ENCODE results near the gene GTPBP4. TPM values are rescaled to one million over a fixed set of nuclear protein-coding genes. Genes with fewer than 3 reads are reported as not detected.

Gene GTPBP4
- total and polyA plus RNA-seq, 9 donors, result 17.9 to 44.7 (median 30.5) TPM

- Histone ChIP-seq H3K9me3 (no peaks in the 10 kb centered on the region), H3K27ac (no peak overlapping the region), H3K27me3 (no peaks in the 10 kb centered on the region), H3K4me1 (ENCODE audit: insufficient read depth) (peaks cover 9% of the 10 kb centered on the region), H3K36me3 (no peaks in the 10 kb centered on the region), H3K4me3 (no peak overlapping the region)
- intact Hi-C loops (cut with DNase I), result no loop called here
- WGBS, 3 donors, result 91 to 96% (median 94%) methylated on average over 6 of the region's 6 CpGs
- no peak for DNase-seq
- TF ChIP-seq, protein P1, sequence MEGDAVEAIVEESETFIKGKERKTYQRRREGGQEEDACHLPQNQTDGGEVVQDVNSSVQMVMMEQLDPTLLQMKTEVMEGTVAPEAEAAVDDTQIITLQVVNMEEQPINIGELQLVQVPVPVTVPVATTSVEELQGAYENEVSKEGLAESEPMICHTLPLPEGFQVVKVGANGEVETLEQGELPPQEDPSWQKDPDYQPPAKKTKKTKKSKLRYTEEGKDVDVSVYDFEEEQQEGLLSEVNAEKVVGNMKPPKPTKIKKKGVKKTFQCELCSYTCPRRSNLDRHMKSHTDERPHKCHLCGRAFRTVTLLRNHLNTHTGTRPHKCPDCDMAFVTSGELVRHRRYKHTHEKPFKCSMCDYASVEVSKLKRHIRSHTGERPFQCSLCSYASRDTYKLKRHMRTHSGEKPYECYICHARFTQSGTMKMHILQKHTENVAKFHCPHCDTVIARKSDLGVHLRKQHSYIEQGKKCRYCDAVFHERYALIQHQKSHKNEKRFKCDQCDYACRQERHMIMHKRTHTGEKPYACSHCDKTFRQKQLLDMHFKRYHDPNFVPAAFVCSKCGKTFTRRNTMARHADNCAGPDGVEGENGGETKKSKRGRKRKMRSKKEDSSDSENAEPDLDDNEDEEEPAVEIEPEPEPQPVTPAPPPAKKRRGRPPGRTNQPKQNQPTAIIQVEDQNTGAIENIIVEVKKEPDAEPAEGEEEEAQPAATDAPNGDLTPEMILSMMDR (IDR thresholded peaks at IDR 0.05), result no peak
- no peak for TF ChIP-seq POLR2A (IDR thresholded peaks at IDR 0.05)
- TF ChIP-seq EP300 (IDR thresholded peaks at IDR 0.05), result no peak
Observed at GRCh38 chr10:992467-992866, 4.2 kb downstream of the GTPBP4 start.

DNA sequence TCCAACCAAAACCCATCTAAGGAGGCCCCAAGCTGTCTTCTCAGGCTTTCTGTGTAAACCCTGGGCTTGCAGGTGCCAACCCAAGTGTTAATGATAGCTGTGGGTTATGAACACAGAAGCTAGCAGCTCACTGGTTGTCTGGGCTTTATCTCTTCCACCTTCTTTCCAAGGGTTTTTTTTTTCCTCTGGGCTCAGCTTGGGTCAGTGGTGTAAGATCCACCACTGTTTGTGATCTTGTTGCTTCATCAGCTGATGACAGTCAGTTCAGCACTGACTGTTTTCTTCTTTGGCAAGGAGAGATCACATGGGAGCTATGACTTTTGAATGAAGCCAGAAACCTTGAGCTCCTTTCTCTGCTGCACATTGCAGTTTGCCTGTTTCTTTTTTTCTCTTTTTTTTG lies 4.6 kb downstream of the GTPBP4 start:
- peaks cover 8% of the 10 kb centered on the region for H3K4me1 ChIP-seq (ENCODE audit: insufficient read depth)
- TF ChIP-seq, protein P1 (IDR thresholded peaks at IDR 0.05), result no peak
- TF ChIP-seq EP300 (IDR thresholded peaks at IDR 0.05) (no peak), POLR2A (IDR thresholded peaks at IDR 0.05) (no peak)
- no peaks in the 10 kb centered on the region for H3K9me3 ChIP-seq
- DNase-seq, result no peak
- H3K4me3 ChIP-seq, result no peak overlapping the region
- intact Hi-C loops (cut with DNase I), result no loop called here
- no peak overlapping the region for H3K27ac ChIP-seq
- H3K36me3 ChIP-seq, result no peaks in the 10 kb centered on the region
- no peaks in the 10 kb centered on the region for H3K27me3 ChIP-seq

DNA sequence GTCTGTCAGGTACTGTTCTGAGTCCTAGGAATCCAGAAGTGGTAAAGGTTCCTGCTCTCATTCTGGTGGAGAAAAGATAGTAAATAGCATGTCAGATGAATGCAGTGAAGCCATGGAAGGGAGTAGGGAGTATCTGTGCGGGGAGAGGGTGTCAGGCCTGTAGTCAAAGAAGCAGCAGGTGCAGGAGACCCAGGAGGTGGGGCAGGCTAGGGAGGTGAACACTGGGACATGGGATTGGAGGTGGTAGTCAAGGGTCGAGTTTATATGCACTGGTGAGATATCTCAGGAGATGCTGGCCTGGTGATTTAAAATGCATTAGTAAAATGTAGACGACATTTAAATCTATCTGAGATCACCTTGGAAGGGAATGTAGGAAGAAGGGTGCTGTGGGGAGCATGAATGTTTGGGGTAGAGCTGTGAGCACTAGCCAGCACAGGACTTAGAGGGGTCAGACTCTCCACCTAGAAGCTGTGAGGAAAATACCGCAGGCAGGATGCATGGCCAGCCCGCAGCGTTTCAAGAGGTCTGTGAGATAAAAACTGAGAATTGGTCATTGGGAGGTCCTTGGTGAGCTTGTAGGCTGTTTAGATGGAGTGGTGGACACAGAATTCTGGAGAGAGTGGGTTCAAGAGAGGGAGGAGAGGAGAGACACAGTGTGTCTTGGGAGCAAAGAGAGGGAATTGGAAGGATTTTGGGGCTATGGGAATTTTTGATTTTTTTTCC lies 6.8 kb downstream of the GTPBP4 start:
- Histone ChIP-seq H3K4me1 (ENCODE audit: insufficient read depth) (no peaks in the 10 kb centered on the region), H3K36me3 (no peaks in the 10 kb centered on the region), H3K27ac (no peak overlapping the region), H3K4me3 (no peak overlapping the region), H3K27me3 (no peaks in the 10 kb centered on the region), H3K9me3 (no peaks in the 10 kb centered on the region)
- no peak for DNase-seq
- TF ChIP-seq, protein P1 (IDR thresholded peaks at IDR 0.05), result no peak
- TF ChIP-seq POLR2A (IDR thresholded peaks at IDR 0.05) (no peak), EP300 (IDR thresholded peaks at IDR 0.05) (no peak)
- intact Hi-C loops (cut with DNase I), result no loop called here
- WGBS, 3 donors, result 91 to 96% (median 92%) methylated on average over 6 of the region's 6 CpGs

DNA sequence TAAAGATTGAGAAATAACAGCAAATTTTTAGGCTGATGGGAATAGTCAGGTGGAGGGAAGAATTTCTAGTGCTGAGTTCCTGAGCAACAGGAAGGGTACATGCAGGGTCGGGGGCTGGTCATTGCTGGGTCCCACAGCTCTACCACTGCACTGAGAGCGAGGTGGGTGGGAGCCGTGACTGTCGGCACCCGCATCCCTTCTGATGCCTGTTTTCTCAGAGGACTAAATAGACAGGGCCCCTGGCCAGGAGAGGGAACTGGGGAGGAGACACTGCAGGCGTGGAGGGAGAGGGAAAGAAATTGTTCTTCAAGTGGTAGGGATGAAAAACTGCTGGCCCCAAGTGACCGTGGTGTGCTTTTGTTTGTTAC lies 7.3 kb downstream of the GTPBP4 start:
- no peak for DNase-seq
- intact Hi-C loops (cut with DNase I), result no loop called here
- TF ChIP-seq, protein P1 (IDR thresholded peaks at IDR 0.05), result no peak
- TF ChIP-seq POLR2A (IDR thresholded peaks at IDR 0.05) (no peak), EP300 (IDR thresholded peaks at IDR 0.05) (no peak)
- no peak overlapping the region for H3K27ac ChIP-seq
- H3K27me3 ChIP-seq, result no peaks in the 10 kb centered on the region
- no peaks in the 10 kb centered on the region for H3K4me1 ChIP-seq (ENCODE audit: insufficient read depth)
- H3K4me3 ChIP-seq, result no peak overlapping the region
- WGBS, 3 donors, result 91 to 93% (median 92%) methylated on average over 7 of the region's 7 CpGs
- H3K36me3 ChIP-seq, result no peaks in the 10 kb centered on the region
- H3K9me3 ChIP-seq, result no peaks in the 10 kb centered on the region
